BE2C (cell line): Measurements from ENCODE around the gene TIMM22.

Experiments used
- DNase-seq: peaks from one replicate; pipeline ENCODE4 v3.0.0-alpha.2; 2020
- H3K27me3 ChIP-seq: fragments of 250-450 bp; sonication (Bioruptor Pico); 2 replicates; pipeline ENCODE4 v1.5.1; 2020; ENCODE audit warnings: mild to moderate bottlenecking
- H3K36me3 ChIP-seq: fragments of 250-450 bp; sonication (Bioruptor Pico); 2 replicates; pipeline ENCODE4 v1.5.1; 2020; ENCODE audit warnings: mild to moderate bottlenecking
- H3K4me1 ChIP-seq: fragments of 250-450 bp; sonication (Bioruptor Pico); 2 replicates; pipeline ENCODE4 v1.5.1; 2020
- H3K4me3 ChIP-seq: 2 replicates; pipeline ENCODE4 v1.5.1; 2011; ENCODE audit warnings: low read depth, low read length
- H3K9me3 ChIP-seq: fragments of 250-450 bp; sonication (Bioruptor Pico); 2 replicates; pipeline ENCODE4 v1.5.1; 2020
- TF ChIP-seq, protein P1 (sequence below): IDR thresholded peaks from 2 replicates; pipeline ENCODE4 v1.5.1; 2012; ENCODE audit warnings: mild to moderate bottlenecking, low read depth, low read length

Gene TIMM22

GRCh38 chr17:1011760-1012735 lies 15.1 kb downstream of the TIMM22 start:
- Histone ChIP-seq H3K4me3 (no peak overlapping the region), H3K36me3 (no peaks in the 10 kb centered on the region; the same call in 1 of the 2 replicates), H3K27me3 (no peaks in the 10 kb centered on the region), H3K9me3 (no peaks in the 10 kb centered on the region), H3K4me1 (no peaks in the 10 kb centered on the region)
- TF ChIP-seq, protein P1, sequence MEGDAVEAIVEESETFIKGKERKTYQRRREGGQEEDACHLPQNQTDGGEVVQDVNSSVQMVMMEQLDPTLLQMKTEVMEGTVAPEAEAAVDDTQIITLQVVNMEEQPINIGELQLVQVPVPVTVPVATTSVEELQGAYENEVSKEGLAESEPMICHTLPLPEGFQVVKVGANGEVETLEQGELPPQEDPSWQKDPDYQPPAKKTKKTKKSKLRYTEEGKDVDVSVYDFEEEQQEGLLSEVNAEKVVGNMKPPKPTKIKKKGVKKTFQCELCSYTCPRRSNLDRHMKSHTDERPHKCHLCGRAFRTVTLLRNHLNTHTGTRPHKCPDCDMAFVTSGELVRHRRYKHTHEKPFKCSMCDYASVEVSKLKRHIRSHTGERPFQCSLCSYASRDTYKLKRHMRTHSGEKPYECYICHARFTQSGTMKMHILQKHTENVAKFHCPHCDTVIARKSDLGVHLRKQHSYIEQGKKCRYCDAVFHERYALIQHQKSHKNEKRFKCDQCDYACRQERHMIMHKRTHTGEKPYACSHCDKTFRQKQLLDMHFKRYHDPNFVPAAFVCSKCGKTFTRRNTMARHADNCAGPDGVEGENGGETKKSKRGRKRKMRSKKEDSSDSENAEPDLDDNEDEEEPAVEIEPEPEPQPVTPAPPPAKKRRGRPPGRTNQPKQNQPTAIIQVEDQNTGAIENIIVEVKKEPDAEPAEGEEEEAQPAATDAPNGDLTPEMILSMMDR: no peak
- no peak for DNase-seq

GRCh38 chr17:1012823-1013728 lies 16.1 kb downstream of the TIMM22 start:
- Histone ChIP-seq H3K4me3 (no peak overlapping the region), H3K36me3 (no peaks in the 10 kb centered on the region), H3K4me1 (no peaks in the 10 kb centered on the region), H3K27me3 (no peaks in the 10 kb centered on the region), H3K9me3 (no peaks in the 10 kb centered on the region)
- TF ChIP-seq, protein P1: no peak
- no peak for DNase-seq

GRCh38 chr17:1013729-1014090 lies 16.8 kb downstream of the TIMM22 start:
- H3K9me3 ChIP-seq: no peaks in the 10 kb centered on the region
- no peaks in the 10 kb centered on the region for H3K27me3 ChIP-seq
- TF ChIP-seq, protein P1: no peak

DNA sequence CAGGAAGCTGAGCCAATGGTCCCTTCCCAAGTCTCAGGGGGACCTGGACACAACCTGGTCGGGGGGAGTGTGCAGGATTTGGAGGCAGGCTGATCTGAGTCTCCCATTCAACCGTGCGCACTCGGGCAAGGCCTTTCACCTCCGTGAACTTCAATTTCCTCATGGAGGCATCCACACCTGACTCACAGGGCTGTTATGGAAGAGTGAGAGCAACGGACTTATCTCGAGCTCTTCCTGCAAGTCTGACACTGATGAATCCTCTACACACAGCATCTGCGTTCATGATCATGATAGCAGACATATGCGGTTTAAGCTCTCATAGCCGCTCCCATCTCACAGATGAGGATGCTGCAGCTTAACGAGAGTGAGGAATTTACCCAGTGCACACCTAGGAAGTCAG lies 21.6 kb downstream of the TIMM22 start:
- no peaks in the 10 kb centered on the region for H3K27me3 ChIP-seq
- no peak for DNase-seq
- TF ChIP-seq, protein P1: no peak
- H3K4me1 ChIP-seq: no peaks in the 10 kb centered on the region
- no peaks in the 10 kb centered on the region for H3K9me3 ChIP-seq
- H3K4me3 ChIP-seq: no peak overlapping the region
- no peaks in the 10 kb centered on the region for H3K36me3 ChIP-seq

More at GRCh38 chr17:1013729-1014090, 16.8 kb downstream of the TIMM22 start:
- no peak for DNase-seq
- no peaks in the 10 kb centered on the region for H3K36me3 ChIP-seq
- H3K4me1 ChIP-seq: no peaks in the 10 kb centered on the region
- H3K4me3 ChIP-seq: no peak overlapping the region

DNA sequence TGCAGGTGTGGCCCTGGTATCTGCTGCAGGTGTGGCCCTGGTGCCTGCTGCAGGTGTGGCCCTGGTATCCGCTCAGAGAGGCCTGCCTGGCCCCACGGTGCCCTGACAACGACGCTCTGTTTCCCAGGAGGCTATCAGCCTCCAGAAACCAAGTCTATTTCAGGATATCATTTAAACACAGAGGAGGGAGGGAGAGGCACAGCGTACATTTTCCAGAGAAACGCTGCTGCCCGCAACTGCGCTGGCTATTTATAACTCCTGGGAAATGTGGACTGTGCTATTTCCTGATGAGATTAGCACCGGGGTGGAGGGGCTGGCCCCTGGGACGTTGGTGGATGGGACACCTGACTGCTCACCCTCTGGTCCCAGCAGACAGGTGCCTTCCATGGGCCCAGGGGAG lies 22.5 kb downstream of the TIMM22 start:
- TF ChIP-seq, protein P1: no peak
- H3K9me3 ChIP-seq: no peaks in the 10 kb centered on the region
- no peak overlapping the region for H3K4me3 ChIP-seq
- no peaks in the 10 kb centered on the region for H3K4me1 ChIP-seq
- H3K36me3 ChIP-seq: no peaks in the 10 kb centered on the region
- DNase-seq: no peak
- H3K27me3 ChIP-seq: no peaks in the 10 kb centered on the region
